HG03469 (cell line): Measurements from ENCODE around the gene VTI1A.
A peak's percentile ranks its signal among the peaks of the same experiment; 100 is the strongest.
"Not testable (repeated sequence)": the region's sequence is repeated elsewhere in the genome, so short reads cannot be mapped to it uniquely, and the experiment has no call there.

ENCODE experiments used
- ATAC-seq: cut with Tn5 transposase; IDR thresholded peaks from one replicate; pipeline ENCODE4 v1.9.1; 2021; ENCODE audit warnings: mild to moderate bottlenecking, moderate library complexity, moderate number of reproducible peaks; ENCODE audit not compliant: unreplicated experiment

Gene VTI1A

GRCh38 chr10:112446855-112447619 is at the start of gene VTI1A, which contains the start of gene ZDHHC6:
Gene VTI1A (plus strand): TSS chr10:112447215. CDS start chr10:112447374, 159 bp downstream.
Gene ZDHHC6 (minus strand): TSS chr10:112446914. CDS start chr10:112445436, 1,478 bp downstream.
- peak; percentile 88 for ATAC-seq

- ATAC-seq, result no peak
These were observed 49.4 kb upstream of the VTI1A start for GRCh38 chr10:112397592-112397991.

- no peak for ATAC-seq
These were observed 44.1 kb upstream of the VTI1A start for GRCh38 chr10:112402917-112403316.

GRCh38 chr10:112404617-112405016 is 42.4 kb upstream of the VTI1A start:
- no peak for ATAC-seq

- ATAC-seq, result not testable (repeated sequence)
These were observed 40.2 kb upstream of the VTI1A start for GRCh38 chr10:112406806-112407205.

GRCh38 chr10:112407696-112408095 is 39.3 kb upstream of the VTI1A start:
- no peak for ATAC-seq

- no peak for ATAC-seq
These were observed 37.7 kb upstream of the VTI1A start for GRCh38 chr10:112409299-112409698.

- no peak for ATAC-seq
These were observed 37.3 kb upstream of the VTI1A start for GRCh38 chr10:112409755-112410154.

- no peak for ATAC-seq
These were observed 34.3 kb upstream of the VTI1A start for GRCh38 chr10:112412696-112413095.

GRCh38 chr10:112421731-112422130 is 25.3 kb upstream of the VTI1A start:
- ATAC-seq, result no peak

GRCh38 chr10:112424651-112425050 is 22.4 kb upstream of the VTI1A start:
- no peak for ATAC-seq

- no peak for ATAC-seq
These were observed 20.9 kb upstream of the VTI1A start for GRCh38 chr10:112426111-112426510.

- ATAC-seq, result no peak
These were observed 17.9 kb upstream of the VTI1A start for GRCh38 chr10:112429147-112429546.

GRCh38 chr10:112429654-112430230 is 17.3 kb upstream of the VTI1A start:
- ATAC-seq, result no peak

GRCh38 chr10:112433136-112433535 is 13.9 kb upstream of the VTI1A start:
- ATAC-seq, result no peak

- no peak for ATAC-seq
These were observed 11.9 kb upstream of the VTI1A start for GRCh38 chr10:112434988-112435619.

GRCh38 chr10:112438356-112438755 is 8.7 kb upstream of the VTI1A start:
- ATAC-seq, result no peak

GRCh38 chr10:112441520-112441919 is 5.5 kb upstream of the VTI1A start:
- no peak for ATAC-seq

GRCh38 chr10:112442063-112442462 is 5.0 kb upstream of the VTI1A start:
- no peak for ATAC-seq

- ATAC-seq, result no peak
These were observed 760 bp upstream of the VTI1A start for GRCh38 chr10:112446055-112446854.

GRCh38 chr10:112447620-112447928 is 559 bp downstream of the VTI1A start:
- ATAC-seq, result no peak
